ENCODE results near the gene IGF2R.
"Not testable (repeated sequence)": the region's sequence is repeated elsewhere in the genome, so short reads cannot be mapped to it uniquely, and the experiment has no call there.

IGF2R gene

GRCh38 chr6:159996087-159996622, 27.3 kb downstream of the IGF2R start:
- DNase-seq (ENCODE audit: low read depth in 2 of 2), result no peak

- no peak for DNase-seq (ENCODE audit: low read depth in 2 of 2)
Observed at GRCh38 chr6:159996626-159997497, 28.0 kb downstream of the IGF2R start.

- no peak for DNase-seq (ENCODE audit: low read depth in 2 of 2)
Observed at GRCh38 chr6:159997498-159998101, 28.7 kb downstream of the IGF2R start.

- DNase-seq (ENCODE audit: low read depth in 2 of 2), result no peak
Observed at GRCh38 chr6:159998538-159998937, 29.7 kb downstream of the IGF2R start.

GRCh38 chr6:159999240-159999671, 30.4 kb downstream of the IGF2R start:
- DNase-seq (ENCODE audit: low read depth in 2 of 2), result no peak

- DNase-seq (ENCODE audit: low read depth in 2 of 2), result no peak
Observed at GRCh38 chr6:160000280-160000704, 31.4 kb downstream of the IGF2R start.

GRCh38 chr6:160000893-160001427, 32.1 kb downstream of the IGF2R start:
- DNase-seq (ENCODE audit: low read depth in 2 of 2), result not testable (repeated sequence)

GRCh38 chr6:160002882-160003281, 34.0 kb downstream of the IGF2R start:
- no peak for DNase-seq (ENCODE audit: low read depth in 2 of 2)

- no peak for DNase-seq (ENCODE audit: low read depth in 2 of 2)
Observed at GRCh38 chr6:160004018-160004417, 35.1 kb downstream of the IGF2R start.

GRCh38 chr6:160004419-160005175, 35.7 kb downstream of the IGF2R start:
- no peak for DNase-seq (ENCODE audit: low read depth in 2 of 2)

GRCh38 chr6:160005211-160005610, 36.3 kb downstream of the IGF2R start:
- no peak for DNase-seq (ENCODE audit: low read depth in 2 of 2)

GRCh38 chr6:160005861-160006540, 37.1 kb downstream of the IGF2R start:
- no peak for DNase-seq (ENCODE audit: low read depth in 2 of 2)

- no peak for DNase-seq (ENCODE audit: low read depth in 2 of 2)
Observed at GRCh38 chr6:160007145-160007544, 38.3 kb downstream of the IGF2R start.

- no peak for DNase-seq (ENCODE audit: low read depth in 2 of 2)
Observed at GRCh38 chr6:160007611-160008010, 38.7 kb downstream of the IGF2R start.

- DNase-seq (ENCODE audit: low read depth in 2 of 2), result no peak
Observed at GRCh38 chr6:160010067-160010466, 41.2 kb downstream of the IGF2R start.

GRCh38 chr6:160013987-160014868, 45.3 kb downstream of the IGF2R start:
- no peak for DNase-seq (ENCODE audit: low read depth in 2 of 2)

- no peak for DNase-seq (ENCODE audit: low read depth in 2 of 2)
Observed at GRCh38 chr6:160014869-160015182, 45.9 kb downstream of the IGF2R start.

GRCh38 chr6:160015778-160016684, 47.1 kb downstream of the IGF2R start:
- DNase-seq (ENCODE audit: low read depth in 2 of 2), result no peak

- no peak for DNase-seq (ENCODE audit: low read depth in 2 of 2)
Observed at GRCh38 chr6:160022101-160022500, 53.2 kb downstream of the IGF2R start.

Measured in stimulated activated CD4-positive, alpha-beta T cell treated with anti-CD3 and anti-CD28 coated beads, Interleukin-1b, Interleukin-23, amount 100 ng/mL, for 1 hour (primary cell).